HT1080 (cell line): Measurements from ENCODE around the gene PACRGL. TPM values are rescaled to one million over a fixed set of nuclear protein-coding genes. Genes with fewer than 3 reads are reported as not detected.

ENCODE experiments used
- DNase-seq: peaks from one replicate; pipeline ENCODE4 v3.0.0-alpha.2; 2015; ENCODE audit warnings: low read depth
- polyA plus RNA-seq, 2 experiments: library from polyadenylated mRNA; depleted of rRNA; stranded (reverse); fragments of >200 nt; gene quantifications; 2 replicates each; pipeline ENCODE4 v1.2.3, GENCODE V29; 2015
- total RNA-seq: library from RNA; depleted of rRNA; stranded (reverse); fragments of >200 nt; shearing (Covaris generic); gene quantifications from 2 replicates; pipeline ENCODE4 v1.2.3, GENCODE V29; 2014; rRNA removed

Gene PACRGL
- total RNA-seq: 10.3 and 21.7 TPM in 2 replicates
- polyA plus RNA-seq (2015; cell fraction: cytosol; rRNA removed): 8.7 and 13.2 TPM in 2 replicates
- polyA plus RNA-seq (2015; cell fraction: nucleus; rRNA removed): 18.8 and 22.8 TPM in 2 replicates

- DNase-seq: peak; percentile 94
Observed at GRCh38 chr4:20700007-20700761, at the start of gene PACRGL. Gene PACRGL (plus strand): TSS chr4:20700458. CDS start chr4:20704482, 4,024 bp downstream.

DNA sequence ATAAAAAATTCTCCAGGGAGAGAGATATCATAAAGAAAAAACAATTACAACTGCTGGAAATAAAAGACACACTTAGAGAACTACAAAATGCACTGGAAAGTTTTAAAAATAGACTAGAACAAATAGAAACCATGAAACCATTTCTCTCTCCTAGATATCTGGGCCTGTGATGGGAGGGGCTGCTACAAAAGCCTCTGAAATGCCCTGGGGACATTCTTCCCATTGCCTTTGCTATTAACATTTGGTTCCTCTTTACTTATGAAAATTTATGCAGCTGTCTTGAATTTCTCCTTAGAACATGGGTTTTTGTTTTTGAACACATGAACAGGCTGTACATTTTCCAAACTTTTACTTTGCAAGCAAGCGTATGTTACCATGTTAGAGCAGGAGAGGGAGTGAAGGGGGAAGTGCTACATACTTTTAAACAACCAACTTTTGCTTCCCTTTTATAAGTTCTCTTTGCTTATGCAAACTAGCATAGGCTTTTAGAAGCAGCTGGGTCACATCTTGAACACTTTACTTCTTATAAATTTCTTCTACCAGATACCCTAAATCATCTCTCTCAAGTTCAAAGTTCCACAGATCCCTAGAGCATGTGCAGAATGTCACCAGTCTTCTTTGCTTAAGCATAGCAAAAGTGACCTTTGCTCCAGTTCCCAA lies 47.9 kb upstream of the PACRGL start:
- no peak for DNase-seq

- no peak for DNase-seq
Observed at GRCh38 chr4:20658456-20658855, 41.8 kb upstream of the PACRGL start.

DNA sequence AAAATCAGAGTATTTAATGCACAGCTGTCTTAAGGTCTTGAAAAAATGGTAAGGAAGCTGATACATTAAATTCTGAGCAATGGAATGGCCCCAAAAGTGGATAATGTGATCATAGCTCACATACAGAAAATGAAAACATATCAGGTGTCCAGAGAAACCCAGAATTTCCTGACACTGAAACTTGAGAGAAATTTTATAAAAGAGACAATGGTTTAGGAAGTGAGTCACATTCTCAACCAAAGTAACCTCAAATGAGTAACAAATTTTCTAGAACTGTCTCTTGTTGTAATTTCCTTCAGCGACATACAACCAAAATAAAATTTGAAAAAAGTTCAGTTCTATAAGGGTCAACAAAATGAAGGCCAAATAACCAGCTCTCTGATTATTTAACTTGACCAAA lies 37.4 kb upstream of the PACRGL start:
- peak; percentile 91 for DNase-seq

DNA sequence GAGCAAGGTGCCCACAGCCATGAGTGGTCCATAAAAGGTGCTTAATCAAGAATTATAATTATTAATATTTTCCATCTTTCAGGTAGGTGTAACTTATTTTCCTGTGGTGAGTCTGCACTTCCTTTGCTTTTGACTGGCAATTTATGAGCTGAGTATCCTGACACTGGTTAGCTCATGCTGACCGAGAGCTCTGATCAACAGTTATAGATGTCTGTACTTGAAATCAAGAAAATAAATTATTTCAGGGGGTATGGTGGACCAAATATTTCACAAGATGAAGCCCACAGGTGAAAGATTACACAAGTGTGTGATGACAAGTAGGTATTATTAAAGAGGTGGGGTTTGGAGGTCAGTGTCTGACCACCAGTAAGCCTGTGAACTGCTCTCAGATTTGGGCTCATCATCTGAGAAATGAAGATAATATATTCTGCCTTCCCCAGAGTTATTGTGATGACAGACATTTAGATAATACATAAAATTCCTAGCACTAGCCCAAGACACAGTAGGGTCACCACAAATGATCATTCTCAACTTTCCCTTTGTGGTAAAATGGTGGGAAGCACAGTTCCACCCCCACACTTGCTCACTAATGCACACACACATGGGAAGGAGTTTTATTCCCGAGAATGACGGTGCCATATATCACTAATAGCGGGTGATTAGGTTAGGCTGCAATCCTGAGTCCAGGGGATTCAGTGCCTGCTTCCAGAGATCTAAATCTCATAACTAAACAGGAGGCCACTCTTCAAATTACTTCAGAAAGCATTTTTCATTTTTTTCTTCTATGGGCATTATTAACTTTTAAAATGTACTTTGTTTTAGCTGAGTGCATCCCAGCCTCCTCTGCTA lies 34.0 kb upstream of the PACRGL start:
- DNase-seq: no peak

DNA sequence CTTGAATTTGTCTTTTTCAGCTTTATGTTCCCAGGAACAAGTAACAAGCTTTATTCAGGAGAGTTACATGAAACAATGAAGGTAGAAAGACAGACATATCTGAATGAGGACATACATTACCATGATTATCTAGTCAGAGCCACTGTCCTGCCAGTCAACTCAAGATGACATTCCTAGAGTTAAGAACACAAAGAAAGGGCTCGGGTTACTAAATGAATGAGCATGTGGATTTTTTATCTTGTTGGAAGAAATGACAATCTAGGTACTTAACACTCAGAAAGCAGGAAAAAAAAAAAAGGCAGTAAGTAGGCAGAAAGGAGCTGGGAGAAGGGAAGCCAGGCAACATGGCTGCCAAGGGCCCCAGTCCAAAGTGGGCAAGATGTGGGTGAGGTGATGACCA lies 28.0 kb upstream of the PACRGL start:
- DNase-seq: no peak

DNA sequence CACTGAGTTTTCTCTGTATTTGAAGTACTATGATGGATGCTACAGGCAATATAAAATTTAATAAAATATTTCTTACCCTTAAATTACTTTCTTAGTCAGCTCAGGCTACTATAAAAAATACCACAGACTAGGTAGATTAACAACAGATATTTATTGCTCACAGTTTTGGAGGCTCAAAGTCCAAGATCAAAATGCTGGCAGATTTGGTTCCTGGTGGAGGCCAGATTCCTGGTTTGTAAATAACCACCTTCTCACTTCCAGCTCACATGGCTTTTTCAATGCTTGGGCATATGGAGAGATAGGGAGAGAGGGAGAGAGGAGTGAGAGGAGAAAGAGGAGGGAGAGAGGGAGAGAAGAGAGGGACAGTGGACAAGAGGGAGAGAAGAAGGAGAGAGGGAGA lies 24.5 kb upstream of the PACRGL start:
- DNase-seq: no peak

DNA sequence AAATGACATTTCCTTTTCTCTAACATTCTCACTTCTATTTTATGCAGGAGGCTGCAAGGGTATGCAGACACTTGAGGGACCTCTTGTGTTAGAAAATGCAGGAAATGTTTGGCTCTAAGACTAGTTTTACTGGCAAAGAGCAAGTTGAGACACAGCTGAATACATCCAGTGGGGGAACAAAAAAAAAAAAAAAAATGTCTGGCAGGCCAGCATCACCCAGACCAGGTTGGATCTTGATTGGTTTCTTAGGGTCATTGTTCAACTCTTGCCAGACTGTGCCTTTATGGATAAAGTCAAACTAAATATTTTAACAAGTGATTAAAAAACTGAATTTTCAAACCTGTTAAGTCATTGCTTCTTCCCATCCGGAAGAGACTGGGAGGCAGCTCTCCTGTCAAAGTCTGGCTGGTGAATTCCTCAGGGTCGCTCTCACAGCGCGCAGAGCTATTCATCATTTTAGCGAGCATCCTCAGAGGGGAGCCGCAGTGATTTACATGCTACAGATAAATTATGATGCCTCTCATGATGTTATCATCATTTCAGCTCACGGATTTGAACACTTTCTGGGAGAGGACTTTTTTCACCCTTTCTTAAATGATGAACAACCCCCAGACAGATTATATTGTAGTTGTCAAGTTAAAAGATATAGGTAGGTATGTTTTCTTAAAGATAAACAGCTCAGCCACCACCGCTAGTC lies 23.6 kb upstream of the PACRGL start:
- no peak for DNase-seq

DNA sequence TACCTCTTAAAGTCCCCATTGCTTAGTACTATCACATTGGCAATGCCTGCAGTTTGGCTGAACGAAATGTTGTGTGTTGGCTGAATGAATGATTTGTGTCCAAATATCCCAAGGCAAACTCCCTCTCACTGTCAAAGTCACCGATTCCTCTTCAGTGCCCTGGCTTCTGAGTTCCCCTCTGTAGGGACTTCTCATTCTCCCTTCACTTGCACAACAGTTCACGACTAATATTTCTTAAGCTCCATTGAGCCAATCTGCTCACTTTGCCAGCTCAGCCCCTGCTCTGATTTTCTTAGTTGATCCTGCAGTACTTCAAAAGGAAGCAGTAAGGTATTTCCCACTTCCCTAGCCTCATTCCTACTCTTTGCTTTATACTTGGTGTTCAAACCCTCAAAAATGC lies 21.9 kb upstream of the PACRGL start:
- DNase-seq: no peak

GRCh38 chr4:20679951-20680350 lies 20.3 kb upstream of the PACRGL start:
- no peak for DNase-seq

DNA sequence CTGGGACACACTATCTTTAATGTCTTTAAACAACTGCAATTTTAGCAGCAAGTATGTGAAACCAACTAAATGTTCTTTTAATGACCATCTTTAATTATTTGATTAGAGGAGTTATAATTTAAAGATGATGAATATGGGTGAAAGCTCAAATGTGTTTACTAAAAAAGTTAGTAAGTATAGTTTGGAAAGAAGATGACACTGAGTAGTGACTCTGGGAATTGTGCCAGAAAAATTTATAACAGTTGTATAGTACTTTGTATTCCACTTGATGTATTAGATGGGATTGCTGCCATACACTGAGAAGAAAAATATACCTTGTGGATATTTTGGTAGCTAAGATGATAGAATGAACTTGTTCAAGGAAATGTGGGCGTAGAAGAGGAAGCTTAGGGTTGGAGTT lies 19.5 kb upstream of the PACRGL start:
- DNase-seq: no peak

DNA sequence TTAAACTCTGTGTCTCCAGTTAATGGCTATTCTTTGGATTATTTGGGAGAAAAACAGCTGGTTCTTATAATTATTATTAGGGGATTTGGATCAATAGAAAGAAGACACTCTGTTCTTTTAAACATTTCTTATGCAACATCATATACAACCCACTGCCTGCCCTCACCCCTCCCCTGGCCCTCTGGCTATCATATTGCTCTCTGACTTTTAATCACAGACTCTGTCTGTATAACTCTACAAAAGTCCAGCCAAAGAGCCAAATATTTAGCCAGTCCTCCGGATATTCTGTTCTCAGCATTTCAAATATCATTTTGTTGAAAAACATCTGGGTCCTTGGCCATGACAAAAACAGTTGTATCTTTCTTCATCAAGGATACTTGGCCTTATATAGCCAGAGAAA lies 19.0 kb upstream of the PACRGL start:
- no peak for DNase-seq

GRCh38 chr4:20682853-20683252 lies 17.4 kb upstream of the PACRGL start:
- no peak for DNase-seq

DNA sequence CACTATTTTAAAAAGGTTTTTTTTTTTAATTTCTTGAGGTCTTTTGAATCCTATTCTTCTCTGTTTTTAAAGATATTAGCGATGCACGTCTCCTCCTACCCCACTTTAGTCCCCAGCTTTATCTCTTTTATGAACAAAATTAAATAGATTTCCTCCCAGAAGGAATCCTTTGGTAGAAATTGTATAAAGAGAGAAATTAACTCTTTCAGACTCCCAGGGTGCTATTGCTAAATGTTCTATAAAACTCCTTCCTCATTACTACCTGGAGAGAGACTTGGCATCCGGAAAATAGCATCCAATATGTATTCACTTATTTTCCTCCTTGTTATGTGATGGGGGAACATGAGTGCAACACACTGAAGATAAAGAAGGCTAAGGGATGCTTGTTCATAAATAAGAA lies 16.5 kb upstream of the PACRGL start:
- no peak for DNase-seq

DNA sequence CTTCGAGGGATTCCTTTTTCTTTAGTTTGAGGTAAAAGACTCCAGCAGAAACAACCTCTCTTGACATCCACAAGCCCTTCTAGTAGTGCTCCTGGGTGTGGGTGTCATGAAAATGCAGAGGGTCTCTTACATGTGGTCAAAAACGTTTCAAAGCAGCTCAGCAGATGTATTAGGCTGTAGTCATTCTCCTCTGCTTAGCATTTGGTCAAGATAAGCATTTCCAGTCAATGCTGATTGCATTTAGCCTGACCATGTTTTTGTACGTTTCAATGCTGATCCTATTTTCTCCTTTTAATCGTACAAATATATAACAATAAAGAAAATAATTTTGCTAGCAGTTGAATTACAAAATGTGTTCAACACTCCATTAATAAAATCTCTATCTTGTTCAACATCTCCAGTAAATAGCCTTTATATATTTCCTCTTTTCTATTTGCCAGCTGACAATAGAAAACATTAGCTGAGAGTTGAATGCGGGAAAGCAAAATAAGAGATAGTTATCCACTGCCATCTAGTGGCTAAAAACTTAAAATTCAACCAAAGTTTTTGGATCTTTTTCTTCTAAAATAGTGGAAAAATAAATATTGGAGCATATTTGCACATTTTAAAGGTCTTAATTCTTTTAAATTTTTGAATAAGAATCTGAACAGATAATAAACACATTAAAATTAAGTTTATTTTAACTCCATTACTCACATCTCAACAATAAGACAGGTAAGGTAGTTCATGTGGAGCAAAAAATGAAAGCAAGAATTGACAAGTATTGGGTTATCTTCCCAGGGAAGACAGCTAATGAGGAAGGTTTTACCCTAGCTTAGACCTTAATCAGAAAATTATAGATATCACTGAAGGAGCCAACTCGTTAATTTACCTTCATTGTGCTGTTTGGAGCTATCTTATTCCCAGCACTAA lies 15.2 kb upstream of the PACRGL start:
- peak; percentile 23 for DNase-seq

GRCh38 chr4:20687864-20688263 lies 12.4 kb upstream of the PACRGL start:
- DNase-seq: peak; percentile 55

GRCh38 chr4:20696815-20697214 lies 3.4 kb upstream of the PACRGL start:
- DNase-seq: no peak

- DNase-seq: no peak
Observed at GRCh38 chr4:20698382-20698781, 1.9 kb upstream of the PACRGL start.

GRCh38 chr4:20698820-20699219 lies 1.4 kb upstream of the PACRGL start:
- no peak for DNase-seq

GRCh38 chr4:20711335-20711734 lies 11.1 kb downstream of the PACRGL start:
- no peak for DNase-seq
